Colonic mucosa (tissue), 4 donors: ENCODE results near the gene EIF4EBP2. TPM values are rescaled to one million over a fixed set of nuclear protein-coding genes. Genes with fewer than 3 reads are reported as not detected.

Source experiments
- DNase-seq: peaks from one replicate; pipeline ENCODE4 v3.0.0-alpha.2; 2020
- H3K27ac ChIP-seq: fragments of 200-600 bp; one replicate; pipeline ENCODE4 v1.8.0; 2021
- H3K27me3 ChIP-seq: fragments of 200-600 bp; one replicate; pipeline ENCODE4 v1.8.0; 2021
- H3K36me3 ChIP-seq: fragments of 200-600 bp; one replicate; pipeline ENCODE4 v1.8.0; 2021
- H3K4me1 ChIP-seq: fragments of 200-600 bp; one replicate; pipeline ENCODE4 v1.8.0; 2021; ENCODE audit warnings: mild to moderate bottlenecking
- H3K4me3 ChIP-seq: fragments of 200-600 bp; one replicate; pipeline ENCODE4 v1.8.0; 2021
- H3K9ac ChIP-seq, 2 donors: one replicate each; pipeline ENCODE4 v1.7.0; 2013; ENCODE audit warnings: control low read depth in 2 of 2, low read depth in 2 of 2, low read length in 2 of 2
- H3K9me3 ChIP-seq: fragments of 200-600 bp; one replicate; pipeline ENCODE4 v1.8.0; 2021
- intact Hi-C: fragments of 100-400 bp; cut with DNase I; formaldehyde crosslinking; loops from one replicate; pipeline ENCODE4 v1.14.1; 2022
- total RNA-seq, 2 donors: library from RNA; stranded (reverse); fragmentation: NEBNext Ultra II Directional in 1 of 2; extraction: Animal tissue kit (Norgen Biotek cat#: 25700) in 1 of 2; gene quantifications; one replicate each; pipeline ENCODE4 v1.2.1, GENCODE V29; 2021
- TF ChIP-seq, protein P1 (sequence below): fragments of 200-600 bp; IDR thresholded peaks from one replicate; pipeline ENCODE4 v1.8.0; 2022; ENCODE audit warnings: antibody characterized with exemption, mild to moderate bottlenecking
- donor health status: healthy.
- donor health status: DM: no; HTN: no; CAD: no.
- donor health status: DM: no; HTN: no; CAD: no.

EIF4EBP2 gene
- total RNA-seq, 2 donors from 2014 or later, result 77.1 to 77.7 TPM

DNA sequence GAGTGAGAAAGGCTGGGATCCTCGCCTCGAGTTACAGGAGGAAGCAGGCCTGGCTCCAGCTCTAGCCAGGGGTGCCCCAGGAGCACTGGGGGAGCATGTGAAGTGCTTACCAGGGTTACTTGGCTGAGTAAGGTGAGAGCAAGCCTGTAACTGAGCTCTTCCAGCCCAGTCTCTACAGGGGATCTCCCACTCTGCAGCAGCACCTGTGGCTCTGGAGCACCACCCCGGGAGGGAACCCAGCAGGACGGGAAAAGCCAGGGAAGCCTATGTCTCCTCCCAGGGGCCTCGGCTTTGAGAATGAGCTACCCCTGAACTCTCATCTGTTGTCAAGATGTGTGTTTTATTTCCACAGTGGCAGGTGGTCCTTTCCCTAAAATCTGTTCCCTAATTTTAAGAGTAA is 32.1 kb upstream of the EIF4EBP2 start:
- TF ChIP-seq, protein P1, sequence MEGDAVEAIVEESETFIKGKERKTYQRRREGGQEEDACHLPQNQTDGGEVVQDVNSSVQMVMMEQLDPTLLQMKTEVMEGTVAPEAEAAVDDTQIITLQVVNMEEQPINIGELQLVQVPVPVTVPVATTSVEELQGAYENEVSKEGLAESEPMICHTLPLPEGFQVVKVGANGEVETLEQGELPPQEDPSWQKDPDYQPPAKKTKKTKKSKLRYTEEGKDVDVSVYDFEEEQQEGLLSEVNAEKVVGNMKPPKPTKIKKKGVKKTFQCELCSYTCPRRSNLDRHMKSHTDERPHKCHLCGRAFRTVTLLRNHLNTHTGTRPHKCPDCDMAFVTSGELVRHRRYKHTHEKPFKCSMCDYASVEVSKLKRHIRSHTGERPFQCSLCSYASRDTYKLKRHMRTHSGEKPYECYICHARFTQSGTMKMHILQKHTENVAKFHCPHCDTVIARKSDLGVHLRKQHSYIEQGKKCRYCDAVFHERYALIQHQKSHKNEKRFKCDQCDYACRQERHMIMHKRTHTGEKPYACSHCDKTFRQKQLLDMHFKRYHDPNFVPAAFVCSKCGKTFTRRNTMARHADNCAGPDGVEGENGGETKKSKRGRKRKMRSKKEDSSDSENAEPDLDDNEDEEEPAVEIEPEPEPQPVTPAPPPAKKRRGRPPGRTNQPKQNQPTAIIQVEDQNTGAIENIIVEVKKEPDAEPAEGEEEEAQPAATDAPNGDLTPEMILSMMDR, result no peak
- H3K36me3 ChIP-seq, result no peaks in the 10 kb centered on the region
- H3K9me3 ChIP-seq, result no peaks in the 10 kb centered on the region
- no peak for DNase-seq
- intact Hi-C loops, result no loop called here
- no peak overlapping the region for H3K9ac ChIP-seq
- no peak overlapping the region for H3K27ac ChIP-seq
- no peaks in the 10 kb centered on the region for H3K4me1 ChIP-seq
- H3K27me3 ChIP-seq, result no peaks in the 10 kb centered on the region
- H3K4me3 ChIP-seq, result no peak overlapping the region

DNA sequence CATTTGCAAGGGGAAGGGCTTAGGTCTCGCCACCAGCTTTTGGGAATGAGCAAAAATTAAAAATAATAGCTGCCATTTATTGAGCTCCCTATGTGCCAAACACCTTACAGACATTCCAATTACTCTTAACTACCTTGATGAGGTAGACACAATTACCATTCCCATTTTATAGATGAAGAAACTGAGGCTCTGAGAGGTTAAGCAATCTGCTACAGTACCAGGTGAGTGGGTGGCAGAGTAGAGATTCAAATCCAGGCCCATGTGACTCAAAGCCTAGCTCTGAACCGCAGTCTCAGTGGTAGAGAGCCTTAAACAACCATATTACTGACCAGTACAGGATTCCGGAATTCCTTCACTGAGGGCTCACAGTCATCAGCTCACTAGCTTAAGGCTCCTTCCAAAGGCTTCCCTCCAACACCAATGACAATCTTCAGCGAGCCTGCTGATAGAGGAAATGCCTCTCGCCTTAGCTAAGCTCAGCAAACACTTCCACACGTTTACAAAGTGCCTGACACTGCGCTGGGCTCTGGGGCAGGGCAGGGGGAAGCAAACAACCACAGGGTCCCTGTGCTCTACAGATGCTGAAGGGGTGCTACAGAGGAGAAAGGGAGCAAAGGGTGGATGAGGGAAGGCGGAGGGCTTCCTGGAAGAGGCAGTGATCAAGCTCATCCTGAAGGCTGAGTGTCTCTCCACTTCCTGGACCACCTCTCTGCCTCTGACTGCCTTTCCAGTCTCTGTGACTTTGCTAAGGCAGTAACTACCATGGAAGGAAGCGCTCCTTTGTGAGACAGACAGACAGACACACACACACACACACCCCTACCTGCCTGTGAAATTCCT is 28.9 kb upstream of the EIF4EBP2 start:
- intact Hi-C loops, result no loop called here
- H3K4me3 ChIP-seq, result no peak overlapping the region
- no peaks in the 10 kb centered on the region for H3K9me3 ChIP-seq
- DNase-seq, result no peak
- TF ChIP-seq, protein P1, result no peak
- no peak overlapping the region for H3K27ac ChIP-seq
- no peak overlapping the region for H3K9ac ChIP-seq
- no peaks in the 10 kb centered on the region for H3K27me3 ChIP-seq
- no peaks in the 10 kb centered on the region for H3K4me1 ChIP-seq
- H3K36me3 ChIP-seq, result no peaks in the 10 kb centered on the region

DNA sequence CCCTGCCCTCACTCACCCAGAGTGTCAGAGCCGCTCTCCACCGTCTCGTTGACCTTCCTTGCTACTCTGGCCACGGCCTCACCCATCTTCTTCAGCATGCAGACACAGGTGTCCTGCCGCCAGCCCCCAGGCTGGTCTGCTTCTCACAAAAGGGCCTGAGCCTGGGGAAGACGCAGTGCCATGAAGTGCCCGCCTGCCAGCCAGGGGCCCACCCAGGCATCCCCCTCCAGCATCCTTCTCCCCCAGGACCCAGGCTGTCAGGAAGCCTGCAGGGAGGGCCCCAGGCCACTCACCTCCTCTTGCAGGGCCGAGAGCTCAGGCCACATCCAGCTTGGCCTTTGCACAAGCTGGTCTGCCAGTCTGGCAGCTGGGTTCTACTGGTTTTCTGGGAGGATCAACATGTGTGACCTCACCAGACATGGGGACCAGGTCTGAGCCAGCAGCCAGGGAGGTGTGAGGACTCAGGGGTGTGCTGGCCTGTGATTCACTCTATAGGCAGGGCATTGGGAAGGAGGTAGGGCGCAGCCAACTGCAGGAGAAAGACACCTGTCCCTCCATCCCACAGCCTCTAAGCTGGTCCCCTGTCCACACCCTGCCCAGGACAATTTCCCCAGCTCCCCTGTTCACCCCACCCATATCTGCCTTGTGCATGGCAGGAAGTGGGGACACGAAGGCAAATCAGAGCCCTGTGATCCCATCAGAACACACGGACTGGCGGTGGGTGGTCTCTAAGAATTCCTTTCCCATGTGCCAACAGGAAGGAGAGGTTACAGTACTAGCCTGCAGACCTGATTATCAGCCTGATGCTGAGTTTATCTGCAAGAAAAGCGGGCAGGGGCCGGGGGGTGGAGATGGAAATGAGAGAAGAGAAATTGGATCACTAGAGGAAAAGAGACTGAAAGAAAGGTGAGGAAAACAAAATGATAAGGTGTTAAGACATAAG is 27.2 kb upstream of the EIF4EBP2 start:
- no peak for DNase-seq
- H3K27ac ChIP-seq, result no peak overlapping the region
- no peak overlapping the region for H3K9ac ChIP-seq
- H3K4me1 ChIP-seq, result no peaks in the 10 kb centered on the region
- H3K36me3 ChIP-seq, result no peaks in the 10 kb centered on the region
- TF ChIP-seq, protein P1, result no peak
- intact Hi-C loops, result no loop called here
- H3K4me3 ChIP-seq, result no peak overlapping the region
- no peaks in the 10 kb centered on the region for H3K9me3 ChIP-seq
- no peaks in the 10 kb centered on the region for H3K27me3 ChIP-seq

DNA sequence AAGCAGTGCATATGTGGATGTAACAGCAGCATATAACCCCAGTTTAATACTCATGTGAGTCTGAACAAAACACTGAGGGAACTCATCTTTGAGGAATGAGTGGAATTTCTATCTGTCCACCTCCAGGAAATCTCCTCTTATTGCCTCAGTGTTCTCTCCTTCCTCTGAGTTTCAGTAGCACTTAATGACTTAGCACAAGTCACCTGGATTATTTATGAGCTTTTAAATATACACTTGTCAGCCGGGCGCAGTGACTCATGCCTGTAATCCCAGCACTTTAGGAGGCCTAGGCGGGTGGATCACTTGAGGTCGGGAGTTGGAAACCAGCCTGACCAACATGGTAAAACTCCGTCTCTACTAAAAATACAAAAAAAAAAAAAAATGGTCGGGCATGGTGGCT is 25.8 kb upstream of the EIF4EBP2 start:
- TF ChIP-seq, protein P1, result no peak
- intact Hi-C loops, result no loop called here
- no peaks in the 10 kb centered on the region for H3K27me3 ChIP-seq
- no peak overlapping the region for H3K27ac ChIP-seq
- H3K4me1 ChIP-seq, result no peaks in the 10 kb centered on the region
- no peak overlapping the region for H3K4me3 ChIP-seq
- DNase-seq, result no peak
- no peaks in the 10 kb centered on the region for H3K9me3 ChIP-seq
- H3K9ac ChIP-seq, result no peak overlapping the region
- H3K36me3 ChIP-seq, result no peaks in the 10 kb centered on the region

DNA sequence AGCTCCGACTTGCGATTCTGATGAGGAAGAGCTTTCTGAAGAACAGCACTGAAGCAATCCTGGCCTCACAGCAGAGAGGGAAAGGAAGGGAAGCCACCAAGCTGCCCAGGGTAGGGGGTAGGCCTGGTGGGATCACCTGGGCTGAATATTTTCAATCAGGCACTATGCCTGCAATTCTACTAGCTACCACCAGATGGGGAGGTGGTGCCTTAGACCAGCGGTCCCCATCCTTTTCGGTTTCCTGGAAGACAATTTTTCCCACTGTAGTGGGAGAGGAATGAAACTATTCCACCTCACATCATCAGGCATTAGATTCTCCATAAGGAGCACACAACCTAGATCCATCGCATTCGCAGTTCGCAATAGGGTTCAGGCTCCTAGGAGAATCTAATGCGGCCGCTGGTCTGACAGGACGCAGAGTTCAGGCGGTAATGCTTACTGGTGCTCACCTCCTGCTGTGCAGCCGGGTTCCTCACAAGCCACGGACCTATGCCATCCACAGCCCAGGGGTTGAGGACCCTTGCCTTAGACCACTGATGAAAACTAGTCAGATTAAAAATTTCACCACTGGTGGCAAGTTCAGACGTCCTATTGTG is 24.3 kb upstream of the EIF4EBP2 start:
- DNase-seq, result no peak

More for the DNA sequence above, 24.3 kb upstream of the EIF4EBP2 start:
- Histone ChIP-seq H3K27ac (no peak overlapping the region), H3K36me3 (no peaks in the 10 kb centered on the region), H3K27me3 (no peaks in the 10 kb centered on the region), H3K4me1 (no peaks in the 10 kb centered on the region), H3K4me3 (no peak overlapping the region), H3K9ac (no peak overlapping the region), H3K9me3 (no peaks in the 10 kb centered on the region)
- TF ChIP-seq, protein P1, result peak; percentile 55
- intact Hi-C loops, result loop anchor here (5.0 kb wide), 1 partner anchor 163 kb away; no protein-coding TSS in a partner anchor
